Cardiac muscle cell (in vitro differentiated cells and primary cell): Measurements from ENCODE around the gene ABRACL. TPM values are rescaled to one million over a fixed set of nuclear protein-coding genes. Genes with fewer than 3 reads are reported as not detected.

Experiments used
- DNase-seq, 2 donors: peaks; one replicate each; pipeline versions ENCODE4 v3.0.0 to v3.0.0-alpha.2; 2010 to 2017; ENCODE audit warnings: low read depth in 1 of 2, low spot score in 1 of 2
- H3K27ac ChIP-seq: fragments of 200-600 bp; sonication (generic); 2 replicates; pipeline ENCODE4 v1.5.1; 2016
- H3K27me3 ChIP-seq: fragments of 200-600 bp; sonication (generic); 2 replicates; pipeline ENCODE4 v1.6.0; 2016; ENCODE audit warnings: control low read depth
- H3K36me3 ChIP-seq: fragments of 200-600 bp; sonication (generic); 2 replicates; pipeline ENCODE4 v1.5.1; 2016; ENCODE audit warnings: control low read depth
- H3K4me1 ChIP-seq: fragments of 200-600 bp; sonication (generic); 2 replicates; pipeline ENCODE4 v1.8.1; 2017; ENCODE audit warnings: low read depth, mild to moderate bottlenecking, mixed run types
- H3K4me3 ChIP-seq: fragments of 200-600 bp; sonication (generic); 2 replicates; pipeline ENCODE4 v1.5.1; 2016; ENCODE audit warnings: mild to moderate bottlenecking
- H3K9me3 ChIP-seq: fragments of 200-600 bp; sonication (generic); 2 replicates; pipeline ENCODE4 v1.5.1; 2017; ENCODE audit warnings: low read depth, mild to moderate bottlenecking, control low read depth
- polyA plus RNA-seq: library from polyadenylated mRNA; unstranded; fragments of >200 nt; fragmentation: Nextera tagmentation; extraction: Ambion mirVana; gene quantifications from 2 replicates; pipeline ENCODE4 v1.2.1, GENCODE V29; 2016
- total RNA-seq: library from RNA; depleted of rRNA; stranded (reverse); fragments of >200 nt; gene quantifications from 2 replicates; pipeline ENCODE4 v1.2.3, GENCODE V29; 2016
- TF ChIP-seq, protein P1 (sequence below): IDR thresholded peaks from 2 replicates; pipeline ENCODE4 v1.5.1; 2012; ENCODE audit warnings: low read depth, mild to moderate bottlenecking, low read length

Gene ABRACL
- total and polyA plus RNA-seq, 2 experiments from 2014 or later = 9.8 to 37.8 TPM

GRCh38 chr6:138996524-138996923 is 32.0 kb upstream of the ABRACL start:
- H3K27me3 ChIP-seq = no peaks in the 10 kb centered on the region
- no peaks in the 10 kb centered on the region for H3K36me3 ChIP-seq
- TF ChIP-seq, protein P1, sequence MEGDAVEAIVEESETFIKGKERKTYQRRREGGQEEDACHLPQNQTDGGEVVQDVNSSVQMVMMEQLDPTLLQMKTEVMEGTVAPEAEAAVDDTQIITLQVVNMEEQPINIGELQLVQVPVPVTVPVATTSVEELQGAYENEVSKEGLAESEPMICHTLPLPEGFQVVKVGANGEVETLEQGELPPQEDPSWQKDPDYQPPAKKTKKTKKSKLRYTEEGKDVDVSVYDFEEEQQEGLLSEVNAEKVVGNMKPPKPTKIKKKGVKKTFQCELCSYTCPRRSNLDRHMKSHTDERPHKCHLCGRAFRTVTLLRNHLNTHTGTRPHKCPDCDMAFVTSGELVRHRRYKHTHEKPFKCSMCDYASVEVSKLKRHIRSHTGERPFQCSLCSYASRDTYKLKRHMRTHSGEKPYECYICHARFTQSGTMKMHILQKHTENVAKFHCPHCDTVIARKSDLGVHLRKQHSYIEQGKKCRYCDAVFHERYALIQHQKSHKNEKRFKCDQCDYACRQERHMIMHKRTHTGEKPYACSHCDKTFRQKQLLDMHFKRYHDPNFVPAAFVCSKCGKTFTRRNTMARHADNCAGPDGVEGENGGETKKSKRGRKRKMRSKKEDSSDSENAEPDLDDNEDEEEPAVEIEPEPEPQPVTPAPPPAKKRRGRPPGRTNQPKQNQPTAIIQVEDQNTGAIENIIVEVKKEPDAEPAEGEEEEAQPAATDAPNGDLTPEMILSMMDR = no peak
- no peaks in the 10 kb centered on the region for H3K4me1 ChIP-seq
- no peaks in the 10 kb centered on the region for H3K9me3 ChIP-seq
- no peak for DNase-seq
- no peak overlapping the region for H3K27ac ChIP-seq
- H3K4me3 ChIP-seq = no peak overlapping the region

DNA sequence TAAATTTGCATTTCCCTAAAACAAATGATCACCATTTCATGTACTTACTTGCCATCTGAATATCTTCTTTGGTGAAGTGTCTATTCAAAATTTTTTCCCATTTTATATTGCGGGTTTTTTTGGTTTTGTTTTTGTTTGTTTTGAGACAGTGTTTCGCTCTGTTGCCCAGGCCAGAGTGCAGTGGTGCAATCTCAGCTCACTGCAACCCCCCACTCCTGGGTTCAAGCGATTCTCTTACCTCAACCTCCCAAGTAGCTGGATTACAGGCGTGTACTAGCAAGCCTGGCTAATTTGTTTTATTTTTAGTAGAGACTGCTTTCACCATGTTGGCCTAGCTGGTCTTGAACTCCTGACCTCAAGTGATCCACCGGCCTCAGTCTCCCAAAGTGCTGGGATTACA is 31.4 kb upstream of the ABRACL start:
- no peaks in the 10 kb centered on the region for H3K36me3 ChIP-seq
- H3K4me1 ChIP-seq = no peaks in the 10 kb centered on the region
- no peaks in the 10 kb centered on the region for H3K9me3 ChIP-seq
- no peak for DNase-seq
- TF ChIP-seq, protein P1 = no peak
- no peaks in the 10 kb centered on the region for H3K27me3 ChIP-seq
- H3K27ac ChIP-seq = no peak overlapping the region
- H3K4me3 ChIP-seq = no peak overlapping the region

- Histone ChIP-seq H3K4me1 (no peaks in the 10 kb centered on the region), H3K9me3 (no peaks in the 10 kb centered on the region), H3K4me3 (no peak overlapping the region), H3K36me3 (no peaks in the 10 kb centered on the region), H3K27me3 (no peaks in the 10 kb centered on the region), H3K27ac (no peak overlapping the region)
- TF ChIP-seq, protein P1 = no peak
- peak in 1 of 2 donors; percentile 32 for DNase-seq
Measured at GRCh38 chr6:138999949-139000725, 28.4 kb upstream of the ABRACL start.

DNA sequence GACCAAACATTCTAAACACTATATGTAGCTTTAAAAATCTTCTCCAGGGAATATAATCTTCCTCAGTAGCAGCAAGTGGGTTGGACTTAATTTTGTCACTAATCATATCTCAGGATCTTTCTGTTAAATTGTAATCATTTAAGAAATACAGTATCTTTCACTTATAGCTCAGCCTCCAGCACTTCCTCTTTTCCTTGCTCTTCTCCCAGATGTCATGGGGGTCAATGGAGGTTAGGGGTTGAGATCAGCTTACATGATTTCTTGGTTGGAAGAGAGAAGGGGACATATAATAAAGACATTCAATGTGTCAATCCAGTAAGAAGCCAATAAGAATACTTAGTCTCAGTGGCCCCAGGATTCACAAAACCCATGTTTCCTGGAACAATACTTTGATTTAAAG is 24.8 kb upstream of the ABRACL start:
- DNase-seq = no peak
- TF ChIP-seq, protein P1 = no peak
- H3K9me3 ChIP-seq = no peaks in the 10 kb centered on the region
- no peak overlapping the region for H3K4me3 ChIP-seq
- H3K27me3 ChIP-seq = no peaks in the 10 kb centered on the region
- no peak overlapping the region for H3K27ac ChIP-seq
- H3K4me1 ChIP-seq = no peaks in the 10 kb centered on the region
- H3K36me3 ChIP-seq = no peaks in the 10 kb centered on the region

DNA sequence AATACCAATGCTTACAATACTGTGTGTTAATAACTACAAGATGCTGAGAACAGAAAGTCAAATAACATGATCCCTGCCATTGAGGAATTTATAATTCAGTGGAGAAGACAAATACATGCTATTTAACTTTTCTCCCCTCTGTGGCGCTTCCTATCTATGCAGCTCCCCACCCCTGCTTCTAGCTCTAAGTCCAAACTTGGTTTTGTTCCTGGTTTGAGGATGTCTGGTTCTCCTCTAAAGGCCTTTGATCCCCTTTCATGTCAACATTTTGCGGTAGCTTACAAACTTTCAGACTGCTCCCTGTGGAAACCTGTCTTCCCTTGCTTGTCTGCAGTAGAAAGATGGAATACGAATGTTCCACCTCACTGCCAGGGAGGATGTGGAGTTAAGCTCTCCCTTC is 22.1 kb upstream of the ABRACL start:
- no peak overlapping the region for H3K27ac ChIP-seq
- TF ChIP-seq, protein P1 = no peak
- H3K36me3 ChIP-seq = no peaks in the 10 kb centered on the region
- no peak overlapping the region for H3K4me3 ChIP-seq
- DNase-seq = no peak
- H3K27me3 ChIP-seq = no peaks in the 10 kb centered on the region
- H3K9me3 ChIP-seq = no peaks in the 10 kb centered on the region
- no peaks in the 10 kb centered on the region for H3K4me1 ChIP-seq
